Activated CD4-positive, CD25-positive, alpha-beta regulatory T cell treated with anti-CD3 and anti-CD28 coated beads, Interleukin-2, amount 50 U/mL, for 72 hours (primary cell): ENCODE measurements around the gene NDUFA5.

Experiments used
- DNase-seq: peaks from one replicate; pipeline ENCODE4 v3.0.0; 2021

NDUFA5 gene

DNA sequence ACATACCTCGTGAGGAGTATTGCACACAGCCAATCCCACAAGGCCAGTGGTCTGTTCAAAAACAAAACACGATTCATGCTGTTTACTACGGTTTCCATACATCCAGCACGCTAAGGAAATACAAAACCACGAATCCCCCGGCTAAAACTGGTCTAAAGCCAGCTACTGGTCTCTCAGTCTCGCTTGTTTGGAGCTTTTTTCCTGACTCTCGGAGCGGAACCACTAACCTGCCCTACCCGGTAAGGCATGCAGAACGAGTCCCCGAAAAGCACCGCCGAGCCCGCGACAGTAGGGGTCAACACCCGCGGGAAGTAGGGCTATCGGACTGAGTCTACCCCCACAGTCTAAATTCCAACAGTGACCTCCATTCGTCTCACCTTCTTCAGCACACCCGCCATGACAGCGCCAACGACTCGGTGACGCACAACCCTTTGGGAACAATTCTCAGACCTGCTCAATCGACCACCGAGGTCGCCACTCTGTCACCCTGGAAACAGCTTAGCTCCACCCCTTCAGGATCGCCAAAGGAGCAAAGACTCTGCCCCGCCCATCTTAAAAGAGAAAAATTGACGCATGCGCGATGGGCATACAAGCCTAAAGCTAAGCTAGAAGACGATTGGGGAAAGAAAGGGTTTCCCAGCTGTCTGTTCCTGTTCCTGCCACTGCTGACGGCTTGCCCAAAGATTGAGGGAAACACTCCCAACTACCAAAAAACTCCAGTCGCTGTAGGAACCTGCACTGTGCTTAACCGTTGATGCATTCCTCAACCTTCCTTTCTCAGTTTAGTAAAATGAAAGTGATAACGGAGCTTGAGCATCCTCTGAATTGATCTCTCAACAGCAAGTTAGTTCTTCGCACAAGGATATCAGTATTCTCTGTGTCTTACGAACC is at the start of gene NDUFA5:
NDUFA5 (minus strand) TSS at position 421 of the 891 bp plus-strand sequence; CDS start at position 398, 23 bp downstream.
- DNase-seq, result peak; percentile 89

DNA sequence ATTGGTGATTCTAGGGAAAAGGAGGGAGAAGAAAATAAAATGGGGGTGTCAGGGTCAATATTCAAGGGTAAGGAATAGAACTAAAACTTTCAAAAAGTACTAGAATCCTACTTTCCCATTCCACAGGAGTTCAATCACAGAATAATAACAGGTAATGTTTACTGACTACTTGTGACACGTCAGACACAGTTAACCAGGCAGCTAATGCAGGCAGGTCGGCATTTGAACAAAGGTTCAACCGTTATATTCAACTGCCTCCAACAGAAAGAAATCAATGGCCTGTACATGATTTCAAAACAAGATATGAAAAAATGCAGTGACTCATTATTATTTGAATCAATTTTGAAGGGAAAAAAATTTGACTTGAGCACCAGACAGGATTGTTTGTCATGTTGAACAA is 47.1 kb upstream of the NDUFA5 start:
- DNase-seq, result no peak

DNA sequence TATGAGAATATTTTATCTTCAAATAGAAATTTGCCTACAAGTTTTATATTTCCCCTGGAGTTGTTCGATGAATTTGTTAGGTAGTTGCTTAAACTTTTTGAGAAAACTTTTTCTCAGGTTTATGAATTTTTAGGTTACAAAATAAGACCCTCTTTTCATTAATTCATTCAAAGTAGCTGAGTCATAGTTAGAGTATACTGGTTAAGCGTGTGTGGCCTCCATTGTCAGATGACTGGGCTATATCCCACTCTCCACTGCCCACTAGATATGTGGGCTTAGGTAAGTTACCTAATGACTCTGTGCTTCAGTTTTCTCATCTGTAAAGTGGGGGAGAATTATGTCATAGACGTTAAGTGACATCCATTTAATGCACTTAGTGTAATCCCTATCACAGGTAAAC is 45.0 kb upstream of the NDUFA5 start:
- no peak for DNase-seq

DNA sequence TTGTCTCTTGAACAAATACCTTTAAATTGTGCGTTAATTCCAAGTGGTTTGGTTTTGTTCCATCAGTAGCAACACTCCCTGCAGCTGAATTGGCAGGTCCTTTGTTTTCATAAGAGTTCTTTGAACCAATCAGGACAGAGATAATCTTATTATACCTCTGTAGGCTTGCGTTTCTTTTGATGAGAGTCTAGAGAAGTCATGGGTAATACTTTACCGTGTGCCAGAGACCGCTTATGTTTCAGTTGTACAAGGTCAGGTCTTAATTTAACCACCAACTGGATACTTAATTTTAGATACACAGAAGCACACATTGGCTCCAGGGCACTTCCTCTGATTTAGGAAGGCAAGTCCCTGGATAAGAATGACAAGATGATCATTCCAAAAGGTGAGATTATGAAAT is 43.9 kb upstream of the NDUFA5 start, which contains the start of gene ASB15:
ASB15 (plus strand) TSS at position 292 of the 400 bp plus-strand sequence. CDS start 12,682 bp downstream, outside the sequence.
- no peak for DNase-seq

DNA sequence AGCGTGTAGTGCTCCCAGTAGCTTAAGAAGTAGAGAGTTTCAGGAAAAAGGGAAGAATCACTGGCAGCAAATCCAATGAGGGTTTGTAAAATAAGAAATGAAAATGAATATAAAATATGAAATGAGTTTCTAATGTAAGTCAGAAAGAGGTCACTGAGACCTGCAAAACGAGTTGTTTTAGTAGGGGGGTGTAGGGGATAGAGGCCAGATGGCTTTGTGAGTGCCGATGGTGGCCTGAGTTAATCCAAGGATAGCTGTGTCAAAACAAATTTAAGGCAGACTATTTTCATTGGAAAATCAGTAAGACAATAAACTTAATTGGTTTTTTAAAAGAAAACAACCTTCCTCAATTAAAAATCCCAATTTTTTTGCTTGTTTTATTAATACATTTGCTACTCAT is 43.3 kb upstream of the NDUFA5 start:
- DNase-seq, result no peak

DNA sequence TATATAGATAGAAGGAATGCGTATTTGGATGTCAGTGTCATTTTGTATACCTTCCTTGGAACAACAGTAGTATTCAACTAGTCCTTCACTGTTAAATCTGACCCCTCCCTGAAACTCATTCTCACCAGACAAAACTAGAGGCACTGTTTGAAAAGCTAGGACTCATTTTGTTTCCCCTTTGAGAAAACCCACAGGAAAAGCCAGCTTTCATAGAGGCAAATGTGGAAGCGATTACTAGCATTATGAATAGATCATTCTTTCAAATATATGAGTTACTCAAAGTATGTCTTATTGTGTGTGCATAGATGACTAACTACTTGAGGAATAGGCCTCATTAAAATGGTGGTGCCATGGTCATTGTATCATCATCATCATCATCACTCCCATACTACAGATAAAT is 42.1 kb upstream of the NDUFA5 start:
- no peak for DNase-seq

DNA sequence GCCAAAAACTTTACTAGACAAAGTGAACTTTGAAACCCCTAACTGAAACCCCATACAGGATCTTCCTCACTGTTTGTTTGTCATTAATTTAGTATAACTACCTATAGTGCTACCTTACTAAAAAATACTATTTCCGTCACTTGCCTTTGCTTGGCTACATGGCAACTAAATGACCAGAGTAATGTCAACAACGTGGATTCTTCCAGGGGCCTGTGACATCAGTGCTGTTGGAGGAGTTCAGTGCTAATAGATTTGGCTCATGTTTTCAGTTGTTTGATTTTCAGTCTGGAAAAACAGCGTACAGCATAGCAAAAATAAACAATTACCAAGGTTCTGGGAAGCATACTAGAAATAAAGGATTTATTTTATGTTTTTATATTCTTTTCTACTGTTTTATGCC is 41.0 kb upstream of the NDUFA5 start:
- DNase-seq, result no peak

DNA sequence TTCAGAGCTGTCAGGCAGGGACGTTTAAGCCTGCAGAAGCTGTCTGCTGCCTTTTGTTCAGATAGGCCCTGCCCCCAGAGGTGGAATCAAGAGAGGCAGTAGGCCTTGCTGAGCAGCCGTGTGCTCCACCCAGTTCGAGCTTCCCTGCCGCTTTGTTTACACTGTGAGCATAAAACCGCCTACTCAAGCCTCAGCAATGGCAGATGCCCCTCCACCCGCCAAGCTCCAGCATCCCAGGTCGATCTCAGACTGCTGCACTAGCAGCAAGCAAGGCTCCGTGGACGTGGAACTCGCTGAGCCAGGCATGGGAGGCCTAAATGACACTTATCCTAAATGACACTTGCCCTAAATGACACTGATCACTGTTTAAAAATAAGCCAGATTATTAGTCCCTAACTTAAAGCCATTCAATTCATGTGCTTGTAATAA is 37.2 kb upstream of the NDUFA5 start:
- DNase-seq, result no peak

DNA sequence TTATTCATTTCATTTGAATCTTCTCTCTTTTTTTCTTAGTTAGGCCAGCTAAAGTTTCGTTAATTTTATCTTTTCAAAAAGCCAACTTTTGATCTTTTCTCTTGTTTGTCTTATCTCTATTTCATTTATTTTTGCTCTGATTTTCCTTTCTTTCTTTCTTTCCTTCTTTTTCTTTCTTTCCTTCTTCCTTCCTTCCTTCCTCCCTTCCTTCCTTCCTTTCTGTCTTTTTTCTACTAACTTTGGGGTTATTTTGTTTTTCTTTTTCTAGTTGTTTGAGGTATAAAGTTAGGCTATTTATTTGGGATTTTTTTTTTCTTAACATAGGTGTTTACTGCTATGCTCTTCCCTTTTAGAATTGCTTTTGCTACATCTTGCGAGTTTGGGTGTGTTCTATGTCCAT is 30.8 kb upstream of the NDUFA5 start:
- no peak for DNase-seq

DNA sequence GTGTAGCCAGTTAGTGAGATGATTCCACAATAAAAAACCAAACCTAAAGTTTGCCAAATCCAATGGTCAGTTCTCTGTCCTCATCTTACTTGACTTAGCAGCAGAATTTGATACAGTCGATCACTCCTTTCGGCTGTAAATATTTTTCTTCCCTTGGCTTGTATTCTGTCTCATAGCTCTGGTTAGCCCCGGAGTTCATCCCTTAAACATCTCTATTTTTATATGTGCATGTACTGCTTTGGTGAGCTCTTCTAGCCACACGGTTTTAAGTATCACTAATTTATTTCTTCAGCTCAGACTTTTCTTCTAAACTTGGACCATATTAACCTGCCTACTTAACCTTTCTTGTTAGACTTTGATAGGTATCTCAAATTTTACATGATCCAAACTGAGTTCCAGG is 26.2 kb upstream of the NDUFA5 start:
- DNase-seq, result no peak

DNA sequence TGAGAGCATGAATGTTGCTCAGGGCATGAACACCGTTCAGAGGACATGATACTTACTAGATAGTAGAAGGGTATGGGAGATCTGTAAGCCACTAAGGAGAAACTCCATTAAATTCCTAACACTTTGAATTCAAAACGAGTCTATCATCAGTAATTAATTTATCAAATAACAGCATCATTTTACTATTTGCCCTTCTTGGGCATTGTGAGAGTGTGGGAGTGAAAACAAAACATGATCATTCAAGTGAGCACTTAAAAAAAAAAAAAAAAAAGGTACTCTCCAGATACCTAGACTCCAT is 23.5 kb upstream of the NDUFA5 start:
- DNase-seq, result no peak

DNA sequence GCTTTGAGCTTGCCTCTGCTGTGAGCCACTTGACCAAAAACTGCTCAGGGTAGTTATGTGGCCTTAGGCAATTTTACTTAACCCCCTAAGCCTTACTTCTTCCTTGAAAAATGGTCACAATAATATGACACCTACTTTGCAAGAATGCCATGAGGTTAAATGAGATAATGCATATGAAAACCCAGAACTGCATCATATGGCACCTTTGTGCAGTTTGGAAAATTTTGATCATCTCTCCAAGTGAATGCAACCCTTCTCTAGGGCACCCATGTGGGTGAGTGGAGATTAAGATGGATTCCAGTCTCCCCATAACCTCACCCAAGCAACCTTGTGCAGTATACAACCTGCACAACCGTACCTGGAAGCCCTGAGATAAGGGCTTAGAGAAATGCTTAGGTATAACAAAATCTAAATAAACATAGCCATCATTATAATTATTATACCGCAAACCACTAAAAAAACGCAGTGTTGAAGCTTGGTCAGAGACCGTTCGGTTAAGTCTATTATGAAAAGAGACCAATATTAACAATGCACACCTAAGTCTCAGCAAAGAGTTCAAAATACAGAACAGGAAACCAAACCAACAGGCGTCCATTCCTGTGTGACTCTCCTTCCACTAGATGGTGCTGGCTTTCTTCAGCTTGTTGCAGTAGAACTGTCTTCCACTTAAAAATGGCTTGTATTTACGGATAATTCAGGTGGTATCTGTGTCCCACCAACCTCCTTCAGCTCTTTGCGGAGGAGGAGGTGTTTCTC is 23.0 kb upstream of the NDUFA5 start:
- DNase-seq, result no peak

DNA sequence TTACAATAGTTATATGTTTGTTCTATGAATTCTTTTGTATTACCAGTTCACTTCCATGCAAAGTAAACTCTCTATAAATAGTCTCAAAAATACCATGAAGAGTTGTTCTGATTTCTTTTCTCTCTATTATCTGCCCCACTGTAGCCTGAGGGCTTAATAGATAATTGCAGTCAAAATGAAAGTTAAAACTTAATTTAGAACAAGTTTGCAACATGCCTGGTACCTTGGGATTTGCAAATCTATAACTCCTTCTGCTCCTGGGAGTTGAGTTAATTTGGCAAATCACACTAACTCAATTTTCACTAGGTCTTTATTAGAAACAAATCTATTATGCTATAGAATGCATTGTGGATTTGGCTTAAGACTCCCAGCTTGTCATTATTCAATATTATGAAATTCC is 21.8 kb upstream of the NDUFA5 start:
- DNase-seq, result no peak

DNA sequence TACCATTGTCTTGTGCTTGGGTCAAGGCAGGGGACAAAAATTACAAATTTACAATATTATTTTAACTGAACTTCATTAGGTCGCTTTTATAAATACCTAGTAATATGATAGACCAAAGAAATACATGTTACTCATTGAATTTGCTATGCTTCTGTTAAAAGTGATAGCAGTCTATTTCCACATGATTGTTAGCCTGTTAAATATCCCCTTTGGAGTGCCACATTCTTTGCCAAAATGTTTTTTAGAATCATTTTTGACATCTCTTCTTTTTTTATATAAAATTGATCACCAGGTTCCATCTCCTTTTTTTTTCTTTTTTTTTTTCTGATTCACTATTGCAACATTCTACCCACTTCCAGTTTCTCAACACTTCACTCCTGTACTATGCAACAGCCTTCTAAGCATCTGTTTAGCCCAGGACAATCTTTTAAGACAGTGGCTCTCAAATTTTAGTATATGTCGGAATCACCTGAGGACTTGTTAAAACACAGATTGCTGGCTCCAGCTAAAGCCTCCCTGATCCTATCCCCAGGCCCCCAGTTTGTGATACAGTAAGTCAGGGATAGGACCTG is 16.4 kb upstream of the NDUFA5 start:
- DNase-seq, result no peak

DNA sequence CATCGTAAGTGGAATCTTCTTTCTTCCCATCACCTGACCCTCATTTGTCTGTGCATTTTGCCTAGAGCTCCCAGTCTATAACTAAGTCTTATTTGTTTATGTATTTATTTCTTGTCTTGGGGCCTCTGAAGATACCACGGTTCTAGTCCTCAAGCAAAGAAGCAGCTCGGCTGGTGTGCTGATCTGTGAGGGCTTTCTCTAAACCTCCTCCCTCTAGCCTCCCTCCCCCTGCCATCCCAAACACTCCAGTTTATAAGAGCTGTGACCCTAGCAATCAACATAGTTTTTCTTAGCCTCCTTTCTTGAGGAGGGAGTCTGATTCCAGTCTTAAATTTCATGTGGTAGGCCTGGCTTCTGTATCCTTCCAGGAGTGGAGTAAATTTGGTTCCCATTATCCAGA is 15.7 kb upstream of the NDUFA5 start:
- no peak for DNase-seq

DNA sequence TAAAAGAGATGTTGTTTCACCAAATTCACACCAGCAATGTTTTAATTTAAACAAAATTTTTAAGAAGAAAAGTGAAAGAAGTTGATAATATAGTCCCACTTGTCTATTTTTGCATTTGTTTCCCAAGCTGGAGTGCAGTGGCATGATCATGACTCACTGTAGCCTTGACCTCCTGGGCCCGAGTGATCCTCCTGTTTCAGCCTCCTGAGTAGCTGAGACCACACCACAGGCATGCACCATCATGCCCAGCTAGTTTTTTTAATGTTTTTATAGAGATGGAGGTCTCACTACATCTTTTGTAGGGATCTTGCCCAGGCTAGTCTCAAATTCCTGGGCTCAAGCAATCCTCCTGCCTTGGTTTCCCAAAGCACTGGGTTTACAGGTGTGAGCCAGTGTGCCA is 14.1 kb upstream of the NDUFA5 start:
- no peak for DNase-seq

DNA sequence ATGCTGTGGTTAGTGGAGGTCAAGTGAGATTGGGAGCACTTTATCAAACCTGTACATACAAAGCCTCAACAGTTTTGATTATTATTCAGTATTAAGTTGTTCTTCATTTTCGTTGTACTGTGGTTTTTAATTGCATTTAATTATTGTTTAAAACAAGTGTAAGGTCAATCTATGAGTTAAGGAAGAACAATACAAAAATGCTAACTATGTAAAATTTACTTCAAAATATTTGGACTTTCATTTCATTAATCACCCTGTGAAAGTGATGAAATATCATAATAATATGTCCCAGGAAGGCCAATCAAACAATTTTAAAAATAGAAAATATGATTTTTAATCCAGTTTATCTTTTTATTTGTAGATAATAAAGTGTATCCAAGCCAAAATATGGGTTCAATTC is 13.6 kb upstream of the NDUFA5 start:
- no peak for DNase-seq

DNA sequence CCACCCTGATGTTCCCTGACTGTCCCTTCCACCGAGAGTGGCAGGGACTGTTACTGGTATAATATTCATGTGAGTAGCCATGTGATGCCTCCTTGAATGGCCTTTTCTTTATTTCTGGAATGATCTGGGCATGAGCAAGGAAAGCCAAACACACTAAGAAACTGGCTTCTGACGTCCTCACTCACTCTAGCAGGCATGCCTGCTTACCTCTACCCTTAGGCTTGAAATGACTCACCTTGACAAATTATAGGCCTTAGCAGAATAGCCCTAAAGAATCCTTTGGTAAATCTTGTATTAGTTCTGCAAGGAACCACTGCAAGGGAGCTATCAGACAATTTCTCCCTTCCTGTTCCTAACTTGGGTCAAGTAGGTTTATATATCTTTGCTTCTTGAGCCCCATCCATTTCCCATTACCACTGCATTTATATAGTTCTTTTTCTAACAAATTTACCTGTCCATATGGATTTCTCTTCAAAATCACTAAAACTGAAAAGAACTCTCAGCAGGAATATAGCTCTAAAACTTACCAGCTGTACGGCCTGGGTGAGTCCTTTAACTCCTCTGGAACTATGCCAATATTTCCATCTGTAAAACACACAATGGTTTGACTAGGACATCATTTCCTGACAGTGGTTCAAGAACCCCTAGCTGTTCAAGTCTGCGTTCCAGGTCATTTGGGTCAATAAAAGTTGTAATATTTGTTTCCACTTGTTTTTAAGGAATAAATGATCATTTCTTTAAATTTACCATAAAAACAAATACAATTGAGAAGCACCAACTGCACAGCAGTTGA is 13.0 kb upstream of the NDUFA5 start:
- DNase-seq, result no peak

DNA sequence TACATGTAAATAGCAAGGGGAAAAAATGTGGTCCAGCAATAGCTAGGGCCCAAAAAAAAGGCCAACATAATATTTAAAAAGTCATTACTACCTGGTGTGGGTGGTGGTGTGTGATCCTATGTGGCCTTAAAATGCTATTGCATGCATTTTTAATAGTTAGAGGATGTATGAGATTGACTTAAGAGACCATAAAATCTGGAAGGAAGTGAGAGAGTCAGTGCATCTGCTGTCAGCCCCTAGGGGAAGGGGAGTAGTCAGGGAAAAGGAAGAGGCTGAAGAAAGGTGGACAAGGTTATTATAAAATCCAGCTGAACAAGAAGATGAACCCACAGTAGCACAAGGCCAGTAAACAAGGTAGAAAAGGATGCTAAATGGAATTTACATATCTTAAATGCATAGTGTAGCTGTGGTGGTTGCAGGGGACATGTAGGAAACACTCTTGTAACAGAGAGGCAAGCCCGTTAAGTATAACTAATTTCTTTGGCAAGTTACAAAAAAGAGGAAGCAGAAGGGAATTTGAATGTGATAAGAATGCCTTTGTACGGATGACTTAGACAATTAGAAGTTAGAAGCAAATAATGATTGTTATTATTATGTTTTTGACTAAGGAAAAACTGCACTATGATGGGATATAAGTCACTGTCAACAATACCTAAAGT is 11.9 kb upstream of the NDUFA5 start:
- DNase-seq, result no peak

DNA sequence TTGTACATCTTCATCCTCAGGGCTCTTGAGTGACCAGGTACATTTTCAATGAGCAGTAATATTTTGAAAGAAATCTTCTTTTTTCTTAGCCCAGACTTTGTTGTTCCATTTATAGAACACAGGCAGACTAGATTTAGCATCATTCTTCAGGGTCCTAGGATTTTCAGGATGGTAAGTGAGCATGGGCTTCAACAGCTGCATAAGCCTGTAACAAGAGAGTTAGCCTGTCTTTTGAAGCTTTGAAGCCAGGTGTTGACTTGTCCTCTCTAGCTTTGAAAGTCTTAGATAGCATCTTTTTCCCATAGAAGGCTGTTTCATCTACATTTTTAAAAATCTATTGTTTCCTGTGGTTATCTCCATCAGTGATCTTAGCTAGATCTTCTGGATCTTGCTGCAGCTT is 4.5 kb upstream of the NDUFA5 start:
- DNase-seq, result no peak

DNA sequence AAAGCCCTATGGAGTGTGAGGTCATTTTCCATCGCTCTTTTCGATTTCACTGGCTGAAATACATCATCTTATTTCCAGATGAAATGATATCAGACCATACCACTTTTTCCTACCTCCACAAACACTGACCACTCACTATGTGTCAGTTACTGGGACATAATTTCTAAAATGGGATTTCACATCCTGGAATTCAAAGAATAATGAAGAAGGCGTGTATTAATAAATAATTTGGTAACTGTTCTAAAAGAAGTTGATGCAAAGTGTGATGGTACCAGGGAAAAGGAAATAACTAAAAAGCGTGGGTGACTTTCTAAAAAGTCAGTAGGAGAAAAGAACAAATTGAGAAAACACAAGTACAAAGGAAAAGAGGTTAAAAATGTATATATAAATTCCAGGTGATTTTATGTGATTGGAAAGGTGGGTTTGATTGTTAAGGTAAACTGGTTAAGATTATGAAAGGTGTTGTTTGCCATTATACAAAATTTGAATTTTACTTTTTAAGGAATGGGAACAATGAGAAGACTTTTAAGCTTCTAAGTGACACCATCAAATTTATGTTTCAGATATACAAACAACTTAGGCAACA is 764 bp upstream of the NDUFA5 start:
- no peak for DNase-seq

DNA sequence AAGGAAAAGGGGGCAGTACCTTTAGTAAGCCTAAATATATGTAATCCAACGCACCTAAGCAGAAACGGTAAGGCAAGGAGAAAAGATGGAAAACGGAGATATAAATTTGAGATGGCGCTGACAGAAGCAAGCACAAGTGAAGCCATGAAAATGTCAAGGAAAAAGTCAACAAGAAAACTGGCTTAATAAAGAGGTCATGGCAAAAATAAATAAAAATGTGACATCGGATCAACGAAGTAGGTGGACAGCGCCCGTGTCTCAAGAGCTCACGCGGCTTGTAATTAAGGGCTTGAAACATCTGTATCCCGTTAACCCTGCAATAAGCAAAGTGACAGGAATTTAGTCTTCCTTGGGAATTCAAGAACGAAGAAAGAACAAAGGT is 611 bp downstream of the NDUFA5 start:
- no peak for DNase-seq
